Measurements from ENCODE around the gene PGAM1.
"Not testable (repeated sequence)": the region's sequence is repeated elsewhere in the genome, so short reads cannot be mapped to it uniquely, and the experiment has no call there.

PGAM1 gene

GRCh38 chr10:97408496-97408992 lies 17.4 kb upstream of the PGAM1 start:
- DNase-seq, result no peak

- no peak for DNase-seq
Observed at GRCh38 chr10:97411406-97411805, 14.6 kb upstream of the PGAM1 start.

DNA sequence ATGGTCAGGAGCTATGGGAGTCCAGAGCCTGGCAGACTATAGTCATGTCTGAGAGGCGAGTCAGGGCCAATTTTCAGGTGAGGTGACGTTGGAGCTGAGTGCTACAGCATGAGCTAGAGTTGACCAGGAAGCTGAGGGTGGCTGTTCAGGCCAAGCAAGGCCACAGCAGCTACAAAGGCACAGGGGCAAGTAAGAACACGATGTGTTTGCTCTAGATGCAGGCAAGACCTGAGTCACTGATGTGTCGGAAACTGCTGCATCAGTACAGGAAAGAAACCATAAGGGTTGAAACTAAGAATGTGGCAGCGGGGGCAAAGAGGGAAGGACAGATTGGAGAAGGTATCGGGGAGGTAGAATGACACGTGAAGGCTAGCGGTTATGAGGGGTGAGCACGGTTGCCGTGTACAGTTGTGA lies 13.1 kb upstream of the PGAM1 start:
- DNase-seq, result no peak

DNA sequence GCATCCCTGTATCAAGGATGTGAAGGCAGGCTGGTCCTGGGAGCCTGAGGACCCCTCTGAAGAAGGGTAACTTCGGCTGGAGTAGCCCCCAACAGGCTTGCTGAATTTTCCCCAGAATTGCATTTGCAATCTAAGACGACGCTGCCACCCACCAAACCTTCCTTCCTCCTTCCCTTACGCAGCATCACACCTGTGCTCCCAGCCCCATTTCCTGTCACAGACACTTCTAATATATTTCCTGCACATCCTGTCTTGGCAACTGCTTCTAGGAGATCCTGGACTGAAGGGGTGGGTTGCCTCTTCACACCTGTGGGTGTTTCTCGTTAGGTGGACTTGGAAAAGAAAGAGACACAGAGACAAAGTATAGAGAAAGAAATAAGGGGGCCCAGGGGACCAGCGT lies 9.4 kb upstream of the PGAM1 start:
- no peak for DNase-seq

DNA sequence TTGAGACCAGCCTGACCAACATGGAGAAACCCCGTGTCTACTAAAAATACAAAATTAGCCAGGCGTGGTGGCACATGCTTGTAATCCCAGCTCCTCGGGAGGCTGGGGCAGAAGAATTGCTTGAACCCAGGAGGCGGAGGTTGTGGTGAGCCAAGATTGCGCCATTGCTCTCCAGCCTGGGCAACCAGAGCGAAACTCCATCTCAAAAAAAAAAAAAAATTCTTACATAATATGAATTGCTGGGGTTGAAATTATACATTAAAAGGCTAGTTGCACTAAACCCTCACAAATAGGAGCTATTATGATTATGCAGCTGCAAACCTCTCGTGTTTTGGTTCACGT lies 2.3 kb upstream of the PGAM1 start:
- DNase-seq, result not testable (repeated sequence)

GRCh38 chr10:97426776-97427570 lies 982 bp downstream of the PGAM1 start:
- DNase-seq, result no peak

GRCh38 chr10:97427571-97428179 lies 1.7 kb downstream of the PGAM1 start:
- DNase-seq, result no peak

DNA sequence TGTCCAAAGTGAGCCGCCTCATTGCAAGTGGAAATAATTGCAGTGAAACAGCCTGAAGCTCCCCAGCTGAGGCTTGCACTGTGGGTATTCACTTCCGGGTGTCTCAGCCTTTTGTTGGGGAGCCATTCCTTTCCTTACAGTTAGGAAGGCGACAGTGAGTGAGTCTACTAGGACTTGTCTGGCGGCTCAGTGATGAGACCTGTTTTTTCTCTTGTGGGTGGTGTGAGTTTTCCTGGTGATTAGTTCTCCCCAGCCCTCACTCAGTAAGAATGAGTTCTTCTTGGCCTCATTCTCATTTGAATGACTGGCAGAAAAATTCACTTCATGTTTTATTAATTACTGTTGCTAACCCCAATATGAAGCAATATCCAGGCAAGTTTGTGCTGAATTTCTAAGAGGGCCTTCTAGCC lies 2.6 kb downstream of the PGAM1 start:
- DNase-seq, result no peak

DNA sequence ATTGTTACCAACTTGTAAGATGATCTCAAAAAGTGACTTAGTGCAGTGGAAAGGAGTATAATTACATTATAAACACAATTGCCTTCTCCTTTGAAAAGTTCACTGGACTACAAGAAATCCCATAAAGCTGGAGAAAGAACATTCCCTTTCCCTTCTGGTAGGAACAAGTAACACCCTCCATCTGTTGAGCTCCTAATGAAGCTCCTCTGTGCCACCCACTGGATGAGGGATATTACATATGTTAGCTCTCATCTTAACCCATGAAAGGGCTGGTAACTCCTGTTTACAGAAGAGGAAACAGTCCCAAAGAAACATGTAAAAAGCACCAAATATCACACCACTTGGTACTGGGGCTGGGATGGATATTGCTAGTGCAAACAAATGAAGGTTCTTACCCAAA lies 8.1 kb downstream of the PGAM1 start:
- no peak for DNase-seq

DNA sequence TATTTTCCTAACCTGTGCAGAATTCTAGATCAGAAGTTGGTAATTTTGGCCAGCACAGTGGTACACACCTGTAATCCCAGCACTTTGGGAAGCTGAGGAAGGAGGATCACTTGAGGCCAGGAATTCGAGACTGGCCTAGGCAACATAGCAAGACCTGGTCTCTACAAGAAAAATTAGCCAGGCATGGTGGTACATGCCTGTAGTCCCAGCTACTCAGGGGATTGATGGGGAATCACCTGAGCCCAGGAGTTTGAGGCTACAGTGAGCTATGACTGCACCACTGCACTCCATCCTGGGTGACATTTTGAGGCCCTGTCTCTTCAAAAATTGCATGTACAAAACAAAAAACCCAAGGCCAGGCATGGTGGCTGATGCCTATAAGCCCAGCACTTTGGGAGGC lies 8.6 kb downstream of the PGAM1 start:
- no peak for DNase-seq

DNA sequence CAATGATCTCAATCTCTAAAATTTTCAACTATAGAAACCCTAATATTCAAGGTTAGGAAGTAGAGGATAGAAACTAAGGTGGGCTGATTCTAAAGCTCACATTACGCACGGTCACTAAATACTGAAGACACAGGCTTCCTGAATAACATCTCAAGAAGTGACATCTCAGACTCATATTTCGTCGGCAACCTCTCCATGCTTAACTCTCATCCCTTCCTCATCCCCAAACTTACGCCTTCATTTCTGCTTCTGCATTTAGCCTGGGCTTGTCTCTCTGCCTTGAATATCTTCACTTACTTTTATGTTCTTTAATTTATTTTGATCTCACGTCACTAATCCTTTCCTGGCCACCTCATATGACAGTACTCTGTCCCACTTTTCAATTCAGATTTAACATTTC lies 9.2 kb downstream of the PGAM1 start:
- no peak for DNase-seq

DNA sequence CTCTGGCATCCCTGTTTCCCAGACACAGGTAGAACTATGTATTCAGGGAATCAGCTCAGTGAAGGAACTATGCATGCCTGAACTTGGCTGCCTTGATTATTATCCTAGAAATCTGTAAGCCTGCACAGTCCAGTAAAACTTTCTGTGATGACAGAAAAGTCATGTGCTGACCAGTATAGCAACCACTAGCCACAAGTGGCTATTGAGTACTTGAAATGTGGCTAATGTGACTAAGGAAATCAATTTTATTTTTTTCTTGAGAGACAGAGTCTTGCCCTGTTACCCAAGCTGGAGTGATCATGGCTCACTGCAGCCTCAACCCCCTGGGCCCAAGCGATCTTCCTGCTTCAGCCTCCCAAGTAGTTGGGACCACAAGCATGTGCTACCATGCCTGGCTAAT lies 16.3 kb downstream of the PGAM1 start:
- no peak for DNase-seq

DNA sequence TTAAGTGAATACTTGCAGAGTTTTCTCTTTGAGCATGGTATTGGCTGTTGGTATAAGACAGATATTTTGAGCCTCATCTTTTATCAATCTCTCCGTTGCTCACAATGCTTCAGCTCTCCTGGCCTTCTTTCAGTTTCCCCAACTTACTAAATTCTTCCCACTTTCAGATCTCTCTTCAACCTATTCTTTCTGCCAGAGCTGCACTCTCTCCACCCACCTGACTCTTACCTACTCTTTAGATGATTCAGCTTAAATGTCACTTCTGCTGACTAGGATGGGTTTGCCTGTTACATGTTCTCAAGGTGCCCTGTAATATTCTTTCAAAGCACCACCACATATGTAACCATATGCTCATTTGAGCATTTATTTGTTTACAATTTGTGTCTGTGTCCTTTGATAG lies 18.2 kb downstream of the PGAM1 start:
- DNase-seq, result no peak

GRCh38 chr10:97445357-97445721 lies 19.3 kb downstream of the PGAM1 start:
- no peak for DNase-seq

- DNase-seq, result peak; percentile 80
Observed at GRCh38 chr10:97445722-97446639, 20.0 kb downstream of the PGAM1 start, which contains the start of the genes EXOSC1 and ZDHHC16. Gene EXOSC1, minus strand, starts transcription at chr10:97446006. Its CDS starts 21 bp downstream, at chr10:97445985. Gene ZDHHC16, plus strand, starts transcription at chr10:97446175. Its CDS starts 5,501 bp downstream, at chr10:97451676.

- DNase-seq, result no peak
Observed at GRCh38 chr10:97450828-97451227, 24.8 kb downstream of the PGAM1 start.

DNA sequence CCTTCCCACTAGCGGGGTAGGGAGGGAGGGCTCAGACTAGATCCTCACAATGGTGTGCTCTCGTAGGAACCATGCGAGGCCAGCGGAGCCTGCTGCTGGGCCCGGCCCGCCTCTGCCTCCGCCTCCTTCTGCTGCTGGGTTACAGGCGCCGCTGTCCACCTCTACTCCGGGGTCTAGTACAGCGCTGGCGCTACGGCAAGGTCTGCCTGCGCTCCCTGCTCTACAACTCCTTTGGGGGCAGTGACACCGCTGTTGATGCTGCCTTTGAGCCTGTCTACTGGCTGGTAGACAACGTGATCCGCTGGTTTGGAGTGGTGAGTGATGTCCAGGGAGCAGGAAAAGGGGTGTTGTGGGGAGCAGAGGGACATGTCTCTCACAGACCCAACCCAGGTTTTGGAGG lies 25.6 kb downstream of the PGAM1 start:
- DNase-seq, result no peak

- no peak for DNase-seq
Observed at GRCh38 chr10:97452352-97452751, 26.4 kb downstream of the PGAM1 start.

- DNase-seq, result no peak
Observed at GRCh38 chr10:97454330-97455036, 28.5 kb downstream of the PGAM1 start.

- DNase-seq, result no peak
Observed at GRCh38 chr10:97456034-97456685, 30.2 kb downstream of the PGAM1 start.

GRCh38 chr10:97456686-97457065 lies 30.7 kb downstream of the PGAM1 start:
- no peak for DNase-seq

DNA sequence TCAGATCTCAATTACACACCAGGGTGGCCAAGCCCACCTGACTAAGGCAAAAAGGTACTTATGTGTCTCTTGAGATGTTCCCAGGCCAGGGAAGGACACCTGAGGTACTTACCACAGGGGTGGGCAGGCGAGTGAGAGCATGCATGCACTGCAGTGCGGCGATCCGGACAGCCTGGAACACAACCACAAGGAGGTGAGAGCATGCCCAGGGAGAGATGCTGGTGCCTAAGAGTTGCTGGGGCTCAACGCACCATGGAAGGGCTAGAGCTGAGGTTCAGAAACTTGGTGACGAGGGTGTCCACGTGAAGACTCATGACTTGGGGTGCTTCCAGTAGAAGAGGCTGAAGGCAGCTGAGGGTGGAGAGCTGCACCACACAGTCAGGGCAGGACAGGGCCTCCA lies 33.1 kb downstream of the PGAM1 start:
- no peak for DNase-seq
